PFSK-1 (cell line): Measurements from ENCODE around the gene SLC39A10.

Experiments
- FOXP2 ChIP-seq: optimal IDR thresholded peaks from 2 replicates; pipeline ENCODE3; 2011; ENCODE audit warnings: borderline replicate concordance, control low read depth, inconsistent platforms; ENCODE audit not compliant: insufficient read depth; ENCODE audit errors: extremely low read length, extremely low read depth
- POLR2AphosphoS5 ChIP-seq: IDR thresholded peaks from 2 replicates; pipeline ENCODE4 v1.6.1; 2012; ENCODE audit warnings: low read depth, mild to moderate bottlenecking, control low read depth, low read length, moderate library complexity
- SIN3A ChIP-seq: IDR thresholded peaks from 2 replicates; pipeline ENCODE4 v1.6.1; 2012; ENCODE audit warnings: mild to moderate bottlenecking, low read length, moderate library complexity, borderline replicate concordance; ENCODE audit not compliant: insufficient read depth
- TAF1 ChIP-seq: IDR thresholded peaks from 2 replicates; pipeline ENCODE4 v1.6.1; 2012; ENCODE audit warnings: low read length, control low read depth, borderline replicate concordance; ENCODE audit not compliant: insufficient read depth
- TF ChIP-seq, protein P1 (sequence below), 2 experiments: IDR thresholded peaks; 2 replicates each; pipeline versions ENCODE4 v1.6.1 to v1.8.0; 2011 to 2012; ENCODE audit warnings: low read depth in 2 of 2, low read length in 2 of 2, control low read depth in 1 of 2, inconsistent platforms in 1 of 2, mild to moderate bottlenecking in 1 of 2, moderate library complexity in 1 of 2; ENCODE audit not compliant: insufficient read depth in 1 of 2

SLC39A10 gene

DNA sequence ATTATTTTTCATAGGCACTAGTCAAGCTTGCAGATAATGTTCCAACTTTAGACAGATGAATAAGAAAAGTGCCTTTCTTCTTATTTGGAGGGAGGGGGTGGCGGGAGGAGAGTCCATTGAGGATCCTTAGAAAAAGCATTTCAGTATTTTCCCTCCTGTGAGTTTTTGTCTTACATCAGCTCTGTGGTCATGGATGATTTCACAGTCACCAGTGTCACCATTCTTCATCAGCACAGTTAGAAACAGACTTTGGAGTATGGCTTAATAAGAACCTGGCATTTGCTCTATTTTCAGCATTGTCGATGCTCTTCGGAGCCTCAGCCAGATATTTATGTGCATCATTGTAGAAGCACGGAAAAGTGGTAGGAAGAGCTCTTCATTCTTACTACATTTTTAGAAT is 70.1 kb downstream of the SLC39A10 start:
- TF ChIP-seq FOXP2 (no peak), TAF1 (no peak), SIN3A (no peak), POLR2AphosphoS5 (no peak)
- TF ChIP-seq, protein P1, sequence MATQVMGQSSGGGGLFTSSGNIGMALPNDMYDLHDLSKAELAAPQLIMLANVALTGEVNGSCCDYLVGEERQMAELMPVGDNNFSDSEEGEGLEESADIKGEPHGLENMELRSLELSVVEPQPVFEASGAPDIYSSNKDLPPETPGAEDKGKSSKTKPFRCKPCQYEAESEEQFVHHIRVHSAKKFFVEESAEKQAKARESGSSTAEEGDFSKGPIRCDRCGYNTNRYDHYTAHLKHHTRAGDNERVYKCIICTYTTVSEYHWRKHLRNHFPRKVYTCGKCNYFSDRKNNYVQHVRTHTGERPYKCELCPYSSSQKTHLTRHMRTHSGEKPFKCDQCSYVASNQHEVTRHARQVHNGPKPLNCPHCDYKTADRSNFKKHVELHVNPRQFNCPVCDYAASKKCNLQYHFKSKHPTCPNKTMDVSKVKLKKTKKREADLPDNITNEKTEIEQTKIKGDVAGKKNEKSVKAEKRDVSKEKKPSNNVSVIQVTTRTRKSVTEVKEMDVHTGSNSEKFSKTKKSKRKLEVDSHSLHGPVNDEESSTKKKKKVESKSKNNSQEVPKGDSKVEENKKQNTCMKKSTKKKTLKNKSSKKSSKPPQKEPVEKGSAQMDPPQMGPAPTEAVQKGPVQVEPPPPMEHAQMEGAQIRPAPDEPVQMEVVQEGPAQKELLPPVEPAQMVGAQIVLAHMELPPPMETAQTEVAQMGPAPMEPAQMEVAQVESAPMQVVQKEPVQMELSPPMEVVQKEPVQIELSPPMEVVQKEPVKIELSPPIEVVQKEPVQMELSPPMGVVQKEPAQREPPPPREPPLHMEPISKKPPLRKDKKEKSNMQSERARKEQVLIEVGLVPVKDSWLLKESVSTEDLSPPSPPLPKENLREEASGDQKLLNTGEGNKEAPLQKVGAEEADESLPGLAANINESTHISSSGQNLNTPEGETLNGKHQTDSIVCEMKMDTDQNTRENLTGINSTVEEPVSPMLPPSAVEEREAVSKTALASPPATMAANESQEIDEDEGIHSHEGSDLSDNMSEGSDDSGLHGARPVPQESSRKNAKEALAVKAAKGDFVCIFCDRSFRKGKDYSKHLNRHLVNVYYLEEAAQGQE (IDR thresholded peaks at IDR 0.05; ENCODE audit: insufficient read depth in 1 of 2, low read depth in 2 of 2, low read length in 2 of 2): no peak

DNA sequence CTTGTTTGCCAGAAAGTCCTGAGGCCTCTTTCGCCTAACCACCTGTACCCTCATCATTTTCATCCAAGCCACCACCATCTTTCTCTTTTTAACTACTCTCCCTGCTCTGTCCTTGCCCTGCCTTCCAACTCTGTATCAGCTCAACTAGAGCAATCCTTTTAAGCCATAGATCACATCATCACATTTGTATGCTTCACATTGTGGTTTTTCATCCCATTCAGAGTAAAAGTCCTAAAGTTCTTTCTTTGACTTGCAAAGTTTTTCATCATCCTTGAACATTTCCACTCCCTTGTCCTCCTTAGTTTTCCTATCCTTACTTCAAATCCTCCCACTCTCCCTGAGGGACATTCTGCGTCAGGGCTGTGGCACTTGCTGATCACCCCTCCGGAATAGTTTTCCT is 73.9 kb downstream of the SLC39A10 start:
- TF ChIP-seq SIN3A (no peak), FOXP2 (no peak), POLR2AphosphoS5 (no peak), TAF1 (no peak)
- TF ChIP-seq, protein P1 (IDR thresholded peaks at IDR 0.05; ENCODE audit: insufficient read depth in 1 of 2, low read depth in 2 of 2, low read length in 2 of 2): no peak

DNA sequence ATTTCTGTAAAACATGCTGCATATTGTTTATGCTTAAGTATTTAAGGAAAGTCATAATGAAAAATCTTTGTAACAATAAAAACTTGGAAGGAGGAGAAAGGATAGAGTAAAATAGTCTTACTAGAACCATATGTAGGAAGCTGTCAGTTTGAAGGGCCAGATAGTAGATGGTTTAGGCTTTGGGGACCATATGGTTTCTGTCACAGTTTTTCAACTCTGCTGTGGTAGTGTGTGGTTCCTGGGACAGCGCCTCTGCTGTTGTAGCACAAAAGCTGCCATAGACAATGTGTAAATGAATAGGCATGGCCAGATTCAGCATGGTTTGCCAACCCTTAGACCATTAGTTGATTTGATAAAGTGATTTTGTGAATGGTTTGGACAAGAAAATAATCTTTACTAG is 75.5 kb downstream of the SLC39A10 start:
- TF ChIP-seq POLR2AphosphoS5 (no peak), TAF1 (no peak), FOXP2 (no peak), SIN3A (no peak)
- TF ChIP-seq, protein P1 (IDR thresholded peaks at IDR 0.05; ENCODE audit: insufficient read depth in 1 of 2, low read depth in 2 of 2, low read length in 2 of 2): no peak

DNA sequence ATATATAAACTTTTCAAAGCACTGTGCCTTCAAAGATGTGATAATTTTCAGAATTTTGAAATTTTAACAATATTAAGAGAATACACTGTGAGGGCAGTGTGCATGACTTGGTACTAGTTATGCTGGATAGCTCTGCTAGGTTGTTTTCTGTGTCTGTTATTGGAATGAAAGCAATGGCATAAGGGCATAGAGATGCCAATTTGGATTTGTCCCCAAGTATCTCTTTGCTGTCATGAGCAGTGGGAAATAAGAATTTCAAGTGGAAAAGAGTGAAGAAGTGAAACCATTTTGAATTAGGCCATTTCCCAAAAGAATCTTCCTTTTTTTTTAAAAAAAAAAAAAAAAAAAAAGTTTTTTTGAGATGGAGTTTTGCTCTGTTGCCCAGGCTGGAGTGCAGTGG is 76.8 kb downstream of the SLC39A10 start:
- TF ChIP-seq FOXP2: no peak
- TF ChIP-seq, protein P1 (IDR thresholded peaks at IDR 0.05; ENCODE audit: insufficient read depth in 1 of 2, low read depth in 2 of 2, low read length in 2 of 2): no peak
- TF ChIP-seq SIN3A: no peak
- no peak for TF ChIP-seq TAF1
- TF ChIP-seq POLR2AphosphoS5: no peak

DNA sequence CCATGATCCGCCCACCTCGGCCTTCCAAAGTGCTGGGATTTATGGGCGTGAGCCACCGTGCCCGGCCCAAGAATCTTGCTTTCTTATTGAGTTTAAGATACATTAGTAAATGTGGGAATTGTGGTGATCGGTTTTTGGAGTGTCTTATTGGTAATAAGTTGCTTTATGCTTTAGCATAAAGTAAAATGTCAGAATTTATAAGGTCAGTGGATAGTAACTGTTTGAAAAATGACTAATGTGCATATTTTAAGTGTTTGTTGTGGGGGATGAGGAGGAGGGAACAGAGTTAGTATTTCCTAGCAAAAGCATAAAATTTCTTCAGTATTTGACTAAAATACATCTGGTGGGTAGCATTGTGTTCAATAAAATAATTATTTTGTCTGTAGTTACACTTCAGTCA is 77.4 kb downstream of the SLC39A10 start:
- no peak for TF ChIP-seq FOXP2
- TF ChIP-seq, protein P1 (IDR thresholded peaks at IDR 0.05; ENCODE audit: insufficient read depth in 1 of 2, low read depth in 2 of 2, low read length in 2 of 2): no peak
- TF ChIP-seq TAF1: no peak
- no peak for TF ChIP-seq SIN3A
- no peak for TF ChIP-seq POLR2AphosphoS5
